Thoracic aorta (tissue), 2 donors: ENCODE results near the gene PRKAR1A. TPM values are rescaled to one million over a fixed set of nuclear protein-coding genes. Genes with fewer than 3 reads are reported as not detected.

ENCODE experiments used
- ATAC-seq: fragments of 150-250 bp; one replicate; pipeline ENCODE4 v1.8.0; 2017; ENCODE audit warnings: low read depth; ENCODE audit not compliant: insufficient number of reproducible peaks, low FRiP score
- DNase-seq: peaks from one replicate; pipeline ENCODE4 v3.0.0-alpha.2; 2020; ENCODE audit warnings: low spot score
- H3K27ac ChIP-seq, 2 donors: fragments of 200-600 bp; sonication (generic); 1 replicate in 1 of 2; 2 replicates in 1 of 2; pipeline ENCODE4 v1.5.1; 2016; ENCODE audit warnings: mild to moderate bottlenecking in 2 of 2, moderate library complexity in 2 of 2
- H3K27me3 ChIP-seq: fragments of 200-600 bp; sonication (generic); replicated peaks from 2 replicates; pipeline ENCODE4 v1.6.0; 2016; ENCODE audit warnings: mild to moderate bottlenecking; ENCODE audit not compliant: insufficient read depth
- H3K36me3 ChIP-seq: fragments of 200-600 bp; sonication (generic); one replicate; pipeline ENCODE4 v1.5.1; 2016
- H3K4me1 ChIP-seq, 2 donors: fragments of 200-600 bp; sonication (generic); 1 replicate in 1 of 2; 2 replicates in 1 of 2; pipeline versions ENCODE4 v1.5.1 to v1.6.0; 2016; ENCODE audit warnings: low read depth in 2 of 2, mild to moderate bottlenecking in 1 of 2; ENCODE audit not compliant: control insufficient read depth in 1 of 2
- H3K4me3 ChIP-seq: fragments of 200-600 bp; sonication (generic); 2 replicates; pipeline ENCODE4 v1.5.1; 2016; ENCODE audit warnings: mild to moderate bottlenecking
- H3K9me3 ChIP-seq: fragments of 200-600 bp; sonication (generic); 2 replicates; pipeline ENCODE4 v1.5.1; 2016
- total RNA-seq, 2 donors: library from RNA; depleted of rRNA; stranded (reverse); fragments of >200 nt; gene quantifications; one replicate each; pipeline versions ENCODE4 v1.1.0 to v1.2.3, GENCODE V29; 2016
- TF ChIP-seq, protein P1 (sequence below): fragments of 200-600 bp; sonication (generic); IDR thresholded peaks from one replicate; pipeline ENCODE4 v1.5.1; 2019; ENCODE audit warnings: antibody characterized with exemption

Gene PRKAR1A
- total RNA-seq, 2 donors from 2014 or later, result 345 to 412 TPM

DNA sequence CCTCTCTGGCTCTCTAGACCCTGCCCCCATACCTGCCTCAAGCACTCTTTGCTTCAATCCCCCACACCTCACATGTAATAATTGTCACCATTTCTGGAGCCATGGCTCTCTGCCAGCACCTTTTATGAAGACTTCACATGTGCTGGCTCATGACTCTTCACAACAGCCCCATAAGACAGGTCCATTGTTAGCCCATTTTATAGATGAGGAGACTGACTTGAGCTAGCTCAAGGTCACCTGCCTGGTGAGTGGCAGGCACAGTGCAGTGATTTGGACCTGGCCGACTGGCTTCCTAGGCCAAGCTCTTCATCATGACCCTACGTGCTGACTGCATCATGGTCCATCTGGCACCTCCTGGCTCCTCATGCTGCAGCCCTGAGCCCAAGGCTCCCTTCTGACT lies 63.9 kb downstream of the PRKAR1A start:
- ATAC-seq (no peak), DNase-seq (no peak)
- TF ChIP-seq, protein P1, sequence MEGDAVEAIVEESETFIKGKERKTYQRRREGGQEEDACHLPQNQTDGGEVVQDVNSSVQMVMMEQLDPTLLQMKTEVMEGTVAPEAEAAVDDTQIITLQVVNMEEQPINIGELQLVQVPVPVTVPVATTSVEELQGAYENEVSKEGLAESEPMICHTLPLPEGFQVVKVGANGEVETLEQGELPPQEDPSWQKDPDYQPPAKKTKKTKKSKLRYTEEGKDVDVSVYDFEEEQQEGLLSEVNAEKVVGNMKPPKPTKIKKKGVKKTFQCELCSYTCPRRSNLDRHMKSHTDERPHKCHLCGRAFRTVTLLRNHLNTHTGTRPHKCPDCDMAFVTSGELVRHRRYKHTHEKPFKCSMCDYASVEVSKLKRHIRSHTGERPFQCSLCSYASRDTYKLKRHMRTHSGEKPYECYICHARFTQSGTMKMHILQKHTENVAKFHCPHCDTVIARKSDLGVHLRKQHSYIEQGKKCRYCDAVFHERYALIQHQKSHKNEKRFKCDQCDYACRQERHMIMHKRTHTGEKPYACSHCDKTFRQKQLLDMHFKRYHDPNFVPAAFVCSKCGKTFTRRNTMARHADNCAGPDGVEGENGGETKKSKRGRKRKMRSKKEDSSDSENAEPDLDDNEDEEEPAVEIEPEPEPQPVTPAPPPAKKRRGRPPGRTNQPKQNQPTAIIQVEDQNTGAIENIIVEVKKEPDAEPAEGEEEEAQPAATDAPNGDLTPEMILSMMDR, result no peak
- Histone ChIP-seq H3K36me3 (no peaks in the 10 kb centered on the region), H3K4me1 (no peaks in the 10 kb centered on the region), H3K27ac (no peak overlapping the region), H3K4me3 (no peak overlapping the region), H3K27me3 (no peaks in the 10 kb centered on the region), H3K9me3 (no peaks in the 10 kb centered on the region)

DNA sequence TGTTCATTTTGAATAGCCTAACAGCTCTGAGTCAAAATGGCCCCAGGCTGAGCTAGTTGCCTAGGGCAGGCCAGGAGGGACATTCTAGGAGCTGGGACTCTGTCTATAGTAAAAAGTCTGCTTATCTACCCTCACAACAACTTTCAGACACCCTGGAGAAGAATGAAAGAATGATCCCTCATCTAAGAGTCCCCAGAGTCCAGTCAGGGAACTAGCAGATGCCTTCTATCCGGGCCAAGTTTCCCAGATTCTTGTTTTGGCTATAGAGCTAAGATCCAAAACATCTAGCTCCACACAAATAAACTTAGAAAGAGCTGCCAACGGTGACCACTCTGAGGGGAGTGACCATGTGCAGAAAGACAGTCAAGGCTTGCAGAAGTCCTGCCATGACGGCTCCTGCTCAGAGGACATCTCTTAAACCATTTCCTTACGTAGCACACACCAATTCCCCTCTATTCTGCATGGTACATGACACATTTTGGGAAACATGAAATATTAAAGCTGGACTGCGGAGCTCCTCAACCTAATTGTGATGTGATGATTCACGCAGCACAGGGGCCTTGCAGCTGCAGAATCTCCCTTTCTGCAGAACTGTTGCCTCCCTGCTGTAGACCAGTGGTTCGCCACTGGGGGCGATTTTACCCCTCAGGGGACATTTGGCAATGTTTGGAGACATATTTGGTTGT lies 64.7 kb downstream of the PRKAR1A start:
- Histone ChIP-seq H3K4me3 (no peak overlapping the region), H3K4me1 (no peaks in the 10 kb centered on the region), H3K27ac (no peak overlapping the region), H3K36me3 (no peaks in the 10 kb centered on the region), H3K27me3 (no peaks in the 10 kb centered on the region), H3K9me3 (no peaks in the 10 kb centered on the region)
- ATAC-seq (no peak), DNase-seq (no peak)
- TF ChIP-seq, protein P1, result no peak

DNA sequence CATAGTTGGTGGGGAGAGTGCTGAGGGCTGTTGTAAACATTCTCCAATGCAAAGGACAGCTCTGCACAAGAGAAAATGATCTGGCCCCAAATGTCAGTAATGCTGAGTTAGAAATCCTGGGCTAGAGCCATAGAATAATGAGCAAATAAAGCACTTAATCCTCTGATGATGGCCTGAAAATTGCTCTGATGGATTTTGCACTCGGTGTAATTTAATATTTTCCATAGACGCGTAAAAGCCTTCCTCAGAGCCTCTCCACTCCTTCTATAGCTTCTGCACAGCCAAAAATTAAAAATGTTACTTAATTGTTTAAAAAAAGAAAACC lies 65.2 kb downstream of the PRKAR1A start:
- TF ChIP-seq, protein P1, result no peak
- H3K36me3 ChIP-seq, result no peaks in the 10 kb centered on the region
- no peak overlapping the region for H3K27ac ChIP-seq
- no peak overlapping the region for H3K4me3 ChIP-seq
- H3K9me3 ChIP-seq, result no peaks in the 10 kb centered on the region
- ATAC-seq (no peak), DNase-seq (no peak)
- no peaks in the 10 kb centered on the region for H3K27me3 ChIP-seq
- H3K4me1 ChIP-seq, result no peaks in the 10 kb centered on the region

DNA sequence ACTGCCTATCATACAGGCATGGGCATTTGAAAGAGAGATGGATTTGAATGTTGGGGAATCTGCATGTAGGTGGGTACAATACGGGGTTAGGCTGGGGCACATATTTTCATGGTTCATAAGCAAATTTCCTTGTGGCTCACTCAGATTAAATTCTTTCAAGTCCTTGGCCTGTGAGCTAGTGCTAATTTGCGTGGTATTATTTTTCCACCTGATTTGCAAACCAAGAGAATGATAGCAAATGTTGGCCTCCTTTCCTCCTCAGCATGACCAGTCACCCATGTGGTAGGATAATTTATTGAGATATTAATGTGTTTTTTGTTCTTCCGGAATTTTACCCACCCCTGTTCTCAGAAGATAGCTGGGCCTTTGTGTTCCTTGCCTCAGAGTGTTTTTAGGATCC lies 66.0 kb downstream of the PRKAR1A start:
- Histone ChIP-seq H3K36me3 (no peaks in the 10 kb centered on the region), H3K9me3 (no peaks in the 10 kb centered on the region), H3K4me1 (no peaks in the 10 kb centered on the region), H3K27ac (no peak overlapping the region), H3K4me3 (no peak overlapping the region), H3K27me3 (no peaks in the 10 kb centered on the region)
- DNase-seq, result no peak
- ATAC-seq, result no peak
- TF ChIP-seq, protein P1, result no peak

DNA sequence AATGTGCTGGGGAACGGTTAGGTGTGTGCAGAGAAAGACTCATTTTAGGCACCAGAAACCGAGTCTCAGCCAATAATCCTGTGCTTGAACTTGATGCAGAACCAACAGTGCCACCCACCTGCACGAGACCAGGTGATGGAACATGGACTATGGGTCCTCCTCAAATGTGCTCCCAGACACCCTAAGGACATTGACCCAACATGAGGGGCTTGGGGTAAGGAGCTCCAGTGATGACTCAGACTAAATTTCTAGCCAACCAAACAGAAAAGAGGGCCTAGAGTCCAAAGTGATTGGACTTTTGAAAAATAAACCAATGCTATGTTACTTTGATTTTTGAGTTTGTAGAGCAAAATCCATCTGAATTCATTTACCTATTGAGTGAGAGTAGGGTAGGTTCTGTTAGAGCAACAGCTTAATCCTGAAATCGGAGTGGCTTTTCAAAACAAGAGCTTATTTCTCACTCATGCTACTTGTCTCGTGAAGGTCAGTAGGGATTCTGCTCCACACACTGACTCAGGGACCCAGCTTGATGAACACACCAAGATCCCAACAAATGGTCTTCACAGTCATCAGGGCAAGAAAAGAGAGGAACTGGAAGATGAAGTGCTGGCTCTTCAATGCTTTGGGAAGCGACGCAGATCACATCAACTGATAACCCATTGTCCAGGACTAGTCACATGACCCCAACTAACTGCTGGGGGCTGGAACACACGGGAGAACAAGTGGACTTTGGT lies 67.1 kb downstream of the PRKAR1A start:
- Histone ChIP-seq H3K36me3 (no peaks in the 10 kb centered on the region), H3K4me1 (no peaks in the 10 kb centered on the region), H3K27ac (peak overlapping the region in 1 of 2 donors; percentile 5), H3K27me3 (no peaks in the 10 kb centered on the region), H3K4me3 (no peak overlapping the region), H3K9me3 (no peaks in the 10 kb centered on the region)
- ATAC-seq (no peak), DNase-seq (no peak)
- TF ChIP-seq, protein P1, result no peak
